ENCODE results near the gene BPTF. TPM values are rescaled to one million over a fixed set of nuclear protein-coding genes. Genes with fewer than 3 reads are reported as not detected.

BPTF gene
- total and polyA plus RNA-seq, 2 donors (not counting 1 experiment from before 2014, with no cell fraction given) = 71.9 to 390 TPM

GRCh38 chr17:67912656-67913055, 87.4 kb downstream of the BPTF start:
- H3K4me2 ChIP-seq (replicated peaks; ENCODE audit: low read depth, low read length, poor library complexity, severe bottlenecking) = no peak overlapping the region
- ATAC-seq (ENCODE audit: low read depth) = no peak
- peaks cover 10% of the 10 kb centered on the region for H4K20me1 ChIP-seq (ENCODE audit: control insufficient read depth, insufficient read depth, low read length, poor library complexity, severe bottlenecking)
- H3K79me2 ChIP-seq (ENCODE audit: control insufficient read depth, insufficient read depth, low read length) = peaks cover 14% of the 10 kb centered on the region
- no peak overlapping the region for H3K27ac ChIP-seq (ENCODE audit: low read length in 2 of 2)
- peaks cover 8 to 70% of the 10 kb centered on the region in 2 experiments for H3K36me3 ChIP-seq (replicated peaks in 1 of 2; ENCODE audit: control extremely low read depth in 1 of 2, control insufficient read depth in 1 of 2, extremely low read depth in 1 of 2, insufficient read depth in 2 of 2, low read length in 1 of 2)
- H3K4me1 ChIP-seq (ENCODE audit: control insufficient read depth in 2 of 2, insufficient read depth in 2 of 2, low read length in 2 of 2) = no peaks in the 10 kb centered on the region
- H3K9ac ChIP-seq (ENCODE audit: low read length) = no peak overlapping the region
- H3K4me3 Mint-ChIP-seq = no peak overlapping the region
- no peak for DNase-seq
- ChIA-PET CTCF (interaction anchor here (0.6 kb wide), 2 partner anchors 14 to 269 kb away, joined by 3 read pairs; no protein-coding TSS in a partner anchor), POLR2A (no interaction called here)
- H2AFZ ChIP-seq (ENCODE audit: insufficient read depth, low read depth, low read length, poor library complexity, severe bottlenecking) = no peak overlapping the region
- WGBS (ENCODE audit: insufficient coverage) = 86% methylated on average over 7 of the region's 7 CpGs
- H3K27ac Mint-ChIP-seq = no peak overlapping the region
- no peaks in the 10 kb centered on the region for H3K9me3 Mint-ChIP-seq (ENCODE audit: insufficient read depth)
- no peaks in the 10 kb centered on the region for H3K9me3 ChIP-seq (ENCODE audit: control extremely low read depth in 1 of 3, control insufficient read depth in 2 of 3, insufficient read depth in 1 of 3, low read length in 2 of 3)
- H3K27me3 Mint-ChIP-seq = no peaks in the 10 kb centered on the region
- intact Hi-C loops (cut with micrococcal nuclease) = no loop called here
- TF ChIP-seq EZH2 (IDR thresholded peaks at IDR 0.05; ENCODE audit: borderline replicate concordance, insufficient read depth, low read depth, low read length, poor library complexity, severe bottlenecking) = no peak
- TF ChIP-seq, protein P1, sequence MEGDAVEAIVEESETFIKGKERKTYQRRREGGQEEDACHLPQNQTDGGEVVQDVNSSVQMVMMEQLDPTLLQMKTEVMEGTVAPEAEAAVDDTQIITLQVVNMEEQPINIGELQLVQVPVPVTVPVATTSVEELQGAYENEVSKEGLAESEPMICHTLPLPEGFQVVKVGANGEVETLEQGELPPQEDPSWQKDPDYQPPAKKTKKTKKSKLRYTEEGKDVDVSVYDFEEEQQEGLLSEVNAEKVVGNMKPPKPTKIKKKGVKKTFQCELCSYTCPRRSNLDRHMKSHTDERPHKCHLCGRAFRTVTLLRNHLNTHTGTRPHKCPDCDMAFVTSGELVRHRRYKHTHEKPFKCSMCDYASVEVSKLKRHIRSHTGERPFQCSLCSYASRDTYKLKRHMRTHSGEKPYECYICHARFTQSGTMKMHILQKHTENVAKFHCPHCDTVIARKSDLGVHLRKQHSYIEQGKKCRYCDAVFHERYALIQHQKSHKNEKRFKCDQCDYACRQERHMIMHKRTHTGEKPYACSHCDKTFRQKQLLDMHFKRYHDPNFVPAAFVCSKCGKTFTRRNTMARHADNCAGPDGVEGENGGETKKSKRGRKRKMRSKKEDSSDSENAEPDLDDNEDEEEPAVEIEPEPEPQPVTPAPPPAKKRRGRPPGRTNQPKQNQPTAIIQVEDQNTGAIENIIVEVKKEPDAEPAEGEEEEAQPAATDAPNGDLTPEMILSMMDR (IDR thresholded peaks at IDR 0.05) = no peak
- peaks cover 3% of the 10 kb centered on the region for H3K4me1 Mint-ChIP-seq
- H3K27me3 ChIP-seq (replicated peaks in 1 of 4; ENCODE audit: control extremely low read depth in 1 of 4, control insufficient read depth in 3 of 4, insufficient read depth in 4 of 4, low read length in 3 of 4) = no peaks in the 10 kb centered on the region
- H3K4me3 ChIP-seq (ENCODE audit: control extremely low read depth in 1 of 5, extremely low read depth in 1 of 5, insufficient read depth in 1 of 5, low read depth in 2 of 5, low read length in 4 of 5) = no peak overlapping the region

GRCh38 chr17:67920212-67920611, 94.9 kb downstream of the BPTF start:
- H3K9ac ChIP-seq (ENCODE audit: low read length) = no peak overlapping the region
- no peaks in the 10 kb centered on the region for H3K27me3 Mint-ChIP-seq
- H3K36me3 ChIP-seq (replicated peaks in 1 of 2; ENCODE audit: control extremely low read depth in 1 of 2, control insufficient read depth in 1 of 2, extremely low read depth in 1 of 2, insufficient read depth in 2 of 2, low read length in 1 of 2) = peaks cover 14 to 60% of the 10 kb centered on the region in 2 experiments
- no peak overlapping the region for H2AFZ ChIP-seq (ENCODE audit: insufficient read depth, low read depth, low read length, poor library complexity, severe bottlenecking)
- peaks cover 10% of the 10 kb centered on the region for H4K20me1 ChIP-seq (ENCODE audit: control insufficient read depth, insufficient read depth, low read length, poor library complexity, severe bottlenecking)
- ATAC-seq (ENCODE audit: low read depth) (no peak), DNase-seq (no peak)
- H3K4me1 ChIP-seq (ENCODE audit: control insufficient read depth in 2 of 2, insufficient read depth in 2 of 2, low read length in 2 of 2) = no peaks in the 10 kb centered on the region
- WGBS (ENCODE audit: insufficient coverage) = 100% methylated on average over 2 of the region's 4 CpGs
- H3K4me1 Mint-ChIP-seq = peaks cover 3% of the 10 kb centered on the region
- H3K9me3 Mint-ChIP-seq (ENCODE audit: insufficient read depth) = no peaks in the 10 kb centered on the region
- no peak overlapping the region for H3K4me2 ChIP-seq (replicated peaks; ENCODE audit: low read depth, low read length, poor library complexity, severe bottlenecking)
- intact Hi-C loops (cut with micrococcal nuclease) = no loop called here
- no peaks in the 10 kb centered on the region for H3K27me3 ChIP-seq (replicated peaks in 1 of 4; ENCODE audit: control extremely low read depth in 1 of 4, control insufficient read depth in 3 of 4, insufficient read depth in 4 of 4, low read length in 3 of 4)
- H3K9me3 ChIP-seq (ENCODE audit: control extremely low read depth in 1 of 3, control insufficient read depth in 2 of 3, insufficient read depth in 1 of 3, low read length in 2 of 3) = no peaks in the 10 kb centered on the region
- H3K4me3 ChIP-seq (ENCODE audit: control extremely low read depth in 1 of 5, extremely low read depth in 1 of 5, insufficient read depth in 1 of 5, low read depth in 2 of 5, low read length in 4 of 5) = no peak overlapping the region
- H3K79me2 ChIP-seq (ENCODE audit: control insufficient read depth, insufficient read depth, low read length) = peaks cover 4% of the 10 kb centered on the region
- no peak overlapping the region for H3K27ac ChIP-seq (ENCODE audit: low read length in 2 of 2)
- CTCF ChIA-PET = interaction anchor here (0.6 kb wide), 1 partner anchor 117 kb away, joined by 4 read pairs; no protein-coding TSS in a partner anchor
- no peak overlapping the region for H3K27ac Mint-ChIP-seq
- H3K4me3 Mint-ChIP-seq = no peak overlapping the region
- POLR2A ChIA-PET = no interaction called here
- TF ChIP-seq, protein P1 (IDR thresholded peaks at IDR 0.05) = no peak
- no peak for TF ChIP-seq EZH2 (IDR thresholded peaks at IDR 0.05; ENCODE audit: borderline replicate concordance, insufficient read depth, low read depth, low read length, poor library complexity, severe bottlenecking)

Data from B cell (primary cell).